ENCODE measurements around the gene GTF3C4.

The GTF3C4 gene

GRCh38 chr9:132722564-132723065 lies 52.4 kb downstream of the GTF3C4 start:
- no peak for TF ChIP-seq CEBPB (IDR thresholded peaks at IDR 0.05)
- TF ChIP-seq TAF1 (IDR thresholded peaks at IDR 0.05; ENCODE audit: low read depth), result no peak
- TF ChIP-seq EP300 (IDR thresholded peaks at IDR 0.05; ENCODE audit: borderline replicate concordance), result no peak
- TF ChIP-seq NFIC (IDR thresholded peaks at IDR 0.05), result no peak
- no peak for TF ChIP-seq REST (IDR thresholded peaks at IDR 0.05; ENCODE audit: low read depth)
- TF ChIP-seq FOXM1 (IDR thresholded peaks at IDR 0.05; ENCODE audit: borderline replicate concordance, low read depth), result no peak
- no peak for TF ChIP-seq RAD21 (IDR thresholded peaks at IDR 0.05; ENCODE audit: low read depth)
- TF ChIP-seq EGR1 (IDR thresholded peaks at IDR 0.05), result no peak
- TF ChIP-seq TCF12 (IDR thresholded peaks at IDR 0.05; ENCODE audit: low read depth), result no peak
- no peak for TF ChIP-seq ZBTB7A (IDR thresholded peaks at IDR 0.05; ENCODE audit: low read depth)
- no peak for TF ChIP-seq YY1 (IDR thresholded peaks at IDR 0.05; ENCODE audit: low read depth)
- no peak for TF ChIP-seq CREB1 (IDR thresholded peaks at IDR 0.05; ENCODE audit: low read depth)
- no peak for TF ChIP-seq MAX (IDR thresholded peaks at IDR 0.05)
- no peak for TF ChIP-seq USF1 (IDR thresholded peaks at IDR 0.05)

DNA sequence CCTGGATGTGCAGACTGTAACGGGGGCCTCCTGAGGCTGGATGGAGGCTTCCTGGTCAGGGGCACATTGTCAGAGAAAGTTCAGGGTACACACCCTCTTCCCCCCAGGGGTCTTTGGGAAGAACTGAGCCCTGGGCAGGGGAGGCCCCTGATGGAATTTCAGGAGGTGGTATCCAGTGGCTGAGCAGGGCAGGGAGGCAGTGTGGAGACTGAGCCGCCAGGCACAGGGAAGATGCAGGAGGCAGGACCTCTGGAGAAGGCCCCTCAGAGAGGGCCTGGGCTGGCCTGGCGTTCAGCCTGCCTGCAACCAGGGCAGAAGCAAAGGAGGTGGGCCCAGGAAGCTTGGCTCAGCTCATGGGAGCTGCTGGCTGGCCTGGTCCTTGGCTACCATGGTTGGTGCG lies 53.5 kb downstream of the GTF3C4 start:
- TF ChIP-seq TCF12 (IDR thresholded peaks at IDR 0.05; ENCODE audit: low read depth) (no peak), YY1 (IDR thresholded peaks at IDR 0.05; ENCODE audit: low read depth) (no peak), ZBTB7A (IDR thresholded peaks at IDR 0.05; ENCODE audit: low read depth) (no peak), CREB1 (IDR thresholded peaks at IDR 0.05; ENCODE audit: low read depth) (no peak), NFIC (IDR thresholded peaks at IDR 0.05) (no peak), FOXM1 (IDR thresholded peaks at IDR 0.05; ENCODE audit: borderline replicate concordance, low read depth) (no peak), REST (IDR thresholded peaks at IDR 0.05; ENCODE audit: low read depth) (no peak), TAF1 (IDR thresholded peaks at IDR 0.05; ENCODE audit: low read depth) (no peak)

GRCh38 chr9:132725306-132725705 lies 55.0 kb downstream of the GTF3C4 start:
- no peak for TF ChIP-seq USF1 (IDR thresholded peaks at IDR 0.05)

GRCh38 chr9:132726576-132727130 lies 56.4 kb downstream of the GTF3C4 start:
- no peak for TF ChIP-seq EGR1 (IDR thresholded peaks at IDR 0.05)
- TF ChIP-seq CREB1 (IDR thresholded peaks at IDR 0.05; ENCODE audit: low read depth), result no peak
- no peak for TF ChIP-seq NFIC (IDR thresholded peaks at IDR 0.05)
- TF ChIP-seq FOXM1 (IDR thresholded peaks at IDR 0.05; ENCODE audit: borderline replicate concordance, low read depth), result no peak
- no peak for TF ChIP-seq TAF1 (IDR thresholded peaks at IDR 0.05; ENCODE audit: low read depth)
- no peak for TF ChIP-seq YY1 (IDR thresholded peaks at IDR 0.05; ENCODE audit: low read depth)
- no peak for TF ChIP-seq CEBPB (IDR thresholded peaks at IDR 0.05)
- no peak for TF ChIP-seq EP300 (IDR thresholded peaks at IDR 0.05; ENCODE audit: borderline replicate concordance)
- TF ChIP-seq USF1 (IDR thresholded peaks at IDR 0.05), result no peak
- TF ChIP-seq REST (IDR thresholded peaks at IDR 0.05; ENCODE audit: low read depth), result no peak
- TF ChIP-seq MAX (IDR thresholded peaks at IDR 0.05), result no peak
- no peak for TF ChIP-seq TEAD4 (IDR thresholded peaks at IDR 0.05)
- no peak for TF ChIP-seq TCF12 (IDR thresholded peaks at IDR 0.05; ENCODE audit: low read depth)
- TF ChIP-seq ZBTB7A (IDR thresholded peaks at IDR 0.05; ENCODE audit: low read depth), result no peak
- no peak for TF ChIP-seq RAD21 (IDR thresholded peaks at IDR 0.05; ENCODE audit: low read depth)

Measured in Ishikawa (cell line).